Fibroblast of lung (primary cell): Measurements from ENCODE around the gene CNOT1. TPM values are rescaled to one million over a fixed set of nuclear protein-coding genes. Genes with fewer than 3 reads are reported as not detected.

Source experiments
- DNase-seq, 2 donors: peaks; one replicate each; pipeline versions ENCODE4 v3.0.0 to v3.0.0-alpha.2; 2010; ENCODE audit warnings: low read depth in 2 of 2
- H2AFZ ChIP-seq: 2 replicates; pipeline ENCODE4 v1.5.1; 2012; ENCODE audit warnings: low read length, control low read depth, inconsistent platforms
- H3K27ac ChIP-seq: 2 replicates; pipeline ENCODE4 v1.5.1; 2011; ENCODE audit warnings: low read length, control low read depth; ENCODE audit not compliant: insufficient read depth
- H3K27me3 ChIP-seq: 2 replicates; pipeline ENCODE4 v1.5.1; 2011; ENCODE audit warnings: mild to moderate bottlenecking, low read length; ENCODE audit not compliant: control insufficient read depth, insufficient read depth
- H3K36me3 ChIP-seq: 2 replicates; pipeline ENCODE4 v1.5.1; 2011; ENCODE audit warnings: low read length; ENCODE audit not compliant: control insufficient read depth, insufficient read depth
- H3K4me1 ChIP-seq: 2 replicates; pipeline ENCODE4 v1.5.1; 2011; ENCODE audit warnings: low read length; ENCODE audit not compliant: control insufficient read depth, insufficient read depth; ENCODE audit errors: extremely low read depth
- H3K4me2 ChIP-seq: 2 replicates; pipeline ENCODE4 v1.5.1; 2011; ENCODE audit warnings: low read length, control low read depth; ENCODE audit not compliant: insufficient read depth; ENCODE audit errors: extremely low read depth
- H3K4me3 ChIP-seq, 4 experiments: fragments of 200-600 bp in 1 of 4; sonication (generic) in 1 of 4; replicated peaks in 1 of 4; 2 replicates each; pipeline ENCODE4 v1.5.1; 2011 to 2016; ENCODE audit warnings: low read length in 4 of 4, low read depth in 3 of 4, mild to moderate bottlenecking in 3 of 4, control low read depth in 2 of 4, inconsistent platforms in 1 of 4, mixed read lengths in 1 of 4; ENCODE audit not compliant: insufficient read depth in 1 of 4; ENCODE audit errors: control extremely low read depth in 1 of 4
- H3K79me2 ChIP-seq: 2 replicates; pipeline ENCODE4 v1.5.1; 2012; ENCODE audit warnings: mild to moderate bottlenecking, low read length, inconsistent platforms; ENCODE audit not compliant: control insufficient read depth, insufficient read depth
- H3K9ac ChIP-seq: 2 replicates; pipeline ENCODE4 v1.5.1; 2011; ENCODE audit warnings: mild to moderate bottlenecking, low read length, control low read depth; ENCODE audit not compliant: insufficient read depth
- H3K9me3 ChIP-seq: 2 replicates; pipeline ENCODE4 v1.5.1; 2012; ENCODE audit warnings: low read depth, low read length; ENCODE audit not compliant: control insufficient read depth, insufficient read depth
- H4K20me1 ChIP-seq: 2 replicates; pipeline ENCODE4 v1.5.1; 2011; ENCODE audit warnings: low read length; ENCODE audit not compliant: control insufficient read depth, insufficient read depth; ENCODE audit errors: extremely low read depth
- CTCF ChIP-seq, 2 donors: IDR thresholded peaks in 1 of 2; conservative IDR thresholded peaks in 1 of 2; 1 replicate in 1 of 2; 2 replicates in 1 of 2; pipeline ENCODE4 v1.5.1; 2011 to 2012; ENCODE audit warnings: low read length in 2 of 2, control low read depth in 1 of 2, inconsistent platforms in 1 of 2, low read depth in 1 of 2, mild to moderate bottlenecking in 1 of 2
- EZH2 ChIP-seq: IDR thresholded peaks from 2 replicates; pipeline ENCODE4 v1.5.1; 2012; ENCODE audit warnings: low read length, control low read depth, mild to moderate bottlenecking; ENCODE audit errors: missing control alignments
- polyA plus RNA-seq, 2 donors: library from polyadenylated mRNA; depleted of rRNA in 1 of 2; stranded (reverse) in 1 of 2; unstranded in 1 of 2; fragments of >200 nt; gene quantifications; 2 replicates each; pipeline ENCODE4 v1.2.1, GENCODE V29; 2011 to 2012; ENCODE audit warnings: missing spikeins in 1 of 2
- total RNA-seq: library from RNA; depleted of rRNA; stranded (reverse); fragments of >200 nt; gene quantifications from 2 replicates; pipeline ENCODE4 v1.2.1, GENCODE V29; 2014

The CNOT1 gene
- total and polyA plus RNA-seq, 2 donors (not counting 1 experiment from before 2014, with no cell fraction given): 59.0 to 162 TPM

GRCh38 chr16:58640949-58641348 lies 11.3 kb upstream of the CNOT1 start:
- no peaks in the 10 kb centered on the region for H4K20me1 ChIP-seq
- no peaks in the 10 kb centered on the region for H3K9me3 ChIP-seq
- H3K4me3 ChIP-seq: no peak overlapping the region
- no peak overlapping the region for H3K9ac ChIP-seq
- H3K4me2 ChIP-seq: no peak overlapping the region
- no peak for DNase-seq
- TF ChIP-seq EZH2: no peak
- no peak for TF ChIP-seq CTCF (conservative IDR thresholded peaks at IDR 0.05 in 1 of 2, IDR thresholded peaks at IDR 0.05 in 1 of 2; ENCODE audit: low read depth in 1 of 2, low read length in 2 of 2)
- H3K4me1 ChIP-seq: peaks cover 3% of the 10 kb centered on the region
- no peaks in the 10 kb centered on the region for H3K36me3 ChIP-seq
- H3K27ac ChIP-seq: no peak overlapping the region
- no peaks in the 10 kb centered on the region for H3K79me2 ChIP-seq
- H2AFZ ChIP-seq: no peak overlapping the region
- H3K27me3 ChIP-seq: no peaks in the 10 kb centered on the region

GRCh38 chr16:58639836-58640235 lies 10.2 kb upstream of the CNOT1 start:
- H3K79me2 ChIP-seq: no peaks in the 10 kb centered on the region
- no peaks in the 10 kb centered on the region for H4K20me1 ChIP-seq
- H3K9ac ChIP-seq: no peak overlapping the region
- no peaks in the 10 kb centered on the region for H3K36me3 ChIP-seq
- TF ChIP-seq EZH2: no peak
- no peak for TF ChIP-seq CTCF (conservative IDR thresholded peaks at IDR 0.05 in 1 of 2, IDR thresholded peaks at IDR 0.05 in 1 of 2; ENCODE audit: low read depth in 1 of 2, low read length in 2 of 2)
- no peaks in the 10 kb centered on the region for H3K9me3 ChIP-seq
- H2AFZ ChIP-seq: no peak overlapping the region
- no peak for DNase-seq
- no peaks in the 10 kb centered on the region for H3K27me3 ChIP-seq
- H3K4me3 ChIP-seq: no peak overlapping the region
- peaks cover 3% of the 10 kb centered on the region for H3K4me1 ChIP-seq
- H3K4me2 ChIP-seq: no peak overlapping the region
- no peak overlapping the region for H3K27ac ChIP-seq

- Histone ChIP-seq H3K27me3 (no peaks in the 10 kb centered on the region), H3K9me3 (no peaks in the 10 kb centered on the region), H3K4me2 (no peak overlapping the region), H3K27ac (no peak overlapping the region), H3K36me3 (no peaks in the 10 kb centered on the region), H3K79me2 (no peaks in the 10 kb centered on the region), H3K4me1 (peaks cover 3% of the 10 kb centered on the region), H3K4me3 (no peak overlapping the region), H4K20me1 (no peaks in the 10 kb centered on the region), H2AFZ (no peak overlapping the region), H3K9ac (no peak overlapping the region)
- TF ChIP-seq CTCF (conservative IDR thresholded peaks at IDR 0.05 in 1 of 2, IDR thresholded peaks at IDR 0.05 in 1 of 2; ENCODE audit: low read depth in 1 of 2, low read length in 2 of 2): no peak
- no peak for TF ChIP-seq EZH2
- DNase-seq: no peak
These were observed 9.6 kb upstream of the CNOT1 start for GRCh38 chr16:58639230-58639629.
